Fibroblast of mammary gland (primary cell): ENCODE results near the gene PKP4.

Experiments used
- DNase-seq: peaks from one replicate; pipeline ENCODE4 v3.0.0-alpha.2; 2010; ENCODE audit warnings: low read depth
- H3K4me3 ChIP-seq: 2 replicates; pipeline ENCODE4 v1.5.1; 2011; ENCODE audit warnings: low read depth, mild to moderate bottlenecking, low read length, moderate library complexity; ENCODE audit not compliant: control insufficient read depth
- CTCF ChIP-seq: conservative IDR thresholded peaks from 2 replicates; pipeline ENCODE4 v1.5.1; 2011; ENCODE audit warnings: low read depth, low read length, inconsistent platforms; ENCODE audit not compliant: control insufficient read depth, insufficient read depth

PKP4 gene

GRCh38 chr2:158677542-158677941 lies 220.8 kb downstream of the PKP4 start:
- no peak for TF ChIP-seq CTCF
- no peak for DNase-seq
- H3K4me3 ChIP-seq: no peak overlapping the region

DNA sequence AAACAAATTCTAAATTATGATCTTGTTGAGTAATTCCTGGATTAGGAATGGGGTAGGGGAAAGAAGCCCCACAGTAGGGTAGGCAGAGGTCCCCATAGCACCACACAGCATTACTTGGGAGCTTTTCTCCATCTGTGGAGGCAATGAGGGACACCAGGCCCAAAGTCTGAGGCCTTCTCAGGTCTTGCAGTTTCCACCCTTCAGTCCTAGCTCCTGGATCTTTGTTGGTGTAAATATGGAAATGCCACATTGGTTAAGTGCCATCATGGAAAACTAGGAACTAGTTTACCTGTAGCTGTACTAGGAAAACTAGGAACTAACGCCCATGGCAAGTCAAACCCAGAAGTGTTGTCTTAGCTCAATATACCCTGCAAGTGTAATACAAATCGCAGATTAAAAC lies 225.1 kb downstream of the PKP4 start:
- no peak for DNase-seq
- no peak for TF ChIP-seq CTCF
- H3K4me3 ChIP-seq: no peak overlapping the region

DNA sequence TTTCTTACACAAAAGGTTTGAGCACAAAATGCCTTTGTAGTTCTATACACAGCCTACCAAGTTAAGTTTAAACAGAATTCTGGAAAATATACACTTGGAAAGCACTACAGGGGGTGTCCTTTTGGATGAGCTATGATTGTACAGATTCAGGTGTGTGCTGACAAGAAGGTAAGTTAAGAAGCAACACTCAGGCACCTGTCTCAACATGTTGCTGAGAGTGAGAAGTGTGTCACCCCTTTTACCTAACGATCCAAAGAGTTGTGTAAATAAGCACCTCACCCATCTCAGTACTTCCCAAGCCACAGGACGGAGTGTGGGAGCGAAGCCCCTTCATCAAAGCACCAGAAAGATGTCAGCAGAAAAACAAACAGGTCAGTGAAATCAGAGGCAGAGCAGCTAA lies 228.9 kb downstream of the PKP4 start:
- no peak for DNase-seq
- H3K4me3 ChIP-seq: no peak overlapping the region
- no peak for TF ChIP-seq CTCF

DNA sequence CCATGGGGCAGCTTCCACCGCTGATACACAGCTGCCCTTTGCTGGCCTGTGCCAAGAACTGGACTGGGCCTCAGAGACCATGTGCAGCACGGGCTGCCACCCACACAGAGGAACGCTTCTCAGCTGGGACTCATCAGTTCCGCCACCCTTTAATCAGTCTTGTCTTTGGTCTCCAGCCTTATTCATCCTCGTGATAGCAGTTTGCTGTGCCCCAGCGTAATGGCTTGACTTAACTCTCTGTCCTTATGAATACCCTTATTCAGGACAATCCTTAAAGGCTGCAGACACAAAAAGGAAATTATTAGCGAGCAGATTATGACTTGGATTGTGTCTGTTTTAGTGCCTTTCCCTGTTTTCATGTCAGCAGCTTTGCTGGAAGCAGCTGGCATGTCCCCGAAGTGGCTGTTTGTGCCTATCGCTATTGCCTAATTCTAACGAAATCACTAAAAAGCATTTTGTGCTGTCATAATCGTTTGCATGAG lies 229.5 kb downstream of the PKP4 start:
- DNase-seq: peak; percentile 35
- TF ChIP-seq CTCF: no peak
- no peak overlapping the region for H3K4me3 ChIP-seq

GRCh38 chr2:158687315-158687714 lies 230.6 kb downstream of the PKP4 start:
- no peak for TF ChIP-seq CTCF

DNA sequence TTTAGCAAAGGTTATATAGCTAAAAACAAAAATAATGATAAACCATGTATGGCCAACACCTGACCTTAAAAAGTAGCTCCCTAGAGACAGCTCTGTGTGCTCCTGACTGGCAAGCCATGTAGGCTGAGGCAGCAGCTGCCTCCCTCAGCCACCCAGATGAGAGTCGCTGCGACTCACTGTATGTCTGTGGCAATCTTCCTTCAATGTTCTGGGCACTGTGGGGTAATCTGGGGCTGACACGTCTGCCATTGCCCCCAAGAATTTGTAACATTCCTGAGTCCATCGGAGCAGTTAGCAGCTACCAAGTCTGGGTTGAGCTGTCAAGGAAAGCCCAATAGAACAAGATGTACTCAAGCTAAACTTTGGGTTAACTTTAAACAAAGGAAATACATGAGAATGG lies 232.0 kb downstream of the PKP4 start:
- no peak overlapping the region for H3K4me3 ChIP-seq
- TF ChIP-seq CTCF: no peak
- peak; percentile 67 for DNase-seq

More at GRCh38 chr2:158687315-158687714, 230.6 kb downstream of the PKP4 start:
- DNase-seq: no peak
- no peak overlapping the region for H3K4me3 ChIP-seq

- no peak for DNase-seq
- no peak for TF ChIP-seq CTCF
- H3K4me3 ChIP-seq: no peak overlapping the region
These were observed 232.6 kb downstream of the PKP4 start for GRCh38 chr2:158689391-158689790.
